H1 (cell line): ENCODE measurements around the gene NSDHL.

ENCODE experiments used
- CBX8 ChIP-seq: fragments of 300-800, 300-1000 bp; sonication (generic); IDR thresholded peaks from 2 replicates; pipeline ENCODE4 v1.7.1; 2016; ENCODE audit warnings: low read depth, low read length, borderline replicate concordance
- CREB1 ChIP-seq: IDR thresholded peaks from 2 replicates; pipeline ENCODE4 v1.6.1; 2012; ENCODE audit warnings: inconsistent platforms
- CTCF ChIP-seq, 3 experiments: IDR thresholded peaks; 1 replicate in 2 of 3; 2 replicates in 1 of 3; pipeline versions ENCODE4 v1.5.1 to v1.6.1; 2011; ENCODE audit warnings: low read length in 3 of 3, mild to moderate bottlenecking in 3 of 3, inconsistent platforms in 2 of 3, low read depth in 1 of 3, moderate library complexity in 1 of 3; ENCODE audit not compliant: insufficient read depth in 1 of 3; ENCODE audit errors: control extremely low read depth in 1 of 3
- EP300 ChIP-seq, 2 experiments: IDR thresholded peaks; 1 replicate in 1 of 2; 2 replicates in 1 of 2; pipeline ENCODE4 v1.6.1; 2011 to 2012; ENCODE audit warnings: low read depth in 2 of 2, low read length in 2 of 2, mild to moderate bottlenecking in 2 of 2, borderline replicate concordance in 1 of 2, inconsistent platforms in 1 of 2, moderate library complexity in 1 of 2
- JUND ChIP-seq: IDR thresholded peaks from 2 replicates; pipeline ENCODE4 v1.6.1; 2011; ENCODE audit warnings: mild to moderate bottlenecking, improper control_type of control experiment, low read length
- POLR2AphosphoS5 ChIP-seq: IDR thresholded peaks from 2 replicates; pipeline ENCODE4 v1.6.1; 2011; ENCODE audit warnings: low read depth, low read length
- SIN3A ChIP-seq, 2 experiments: IDR thresholded peaks in 1 of 2; conservative IDR thresholded peaks in 1 of 2; 2 replicates each; pipeline ENCODE4 v1.6.1; 2011 to 2012; ENCODE audit warnings: low read length in 2 of 2, improper control_type of control experiment in 1 of 2, low read depth in 1 of 2, mild to moderate bottlenecking in 1 of 2
- TAF1 ChIP-seq: IDR thresholded peaks from 2 replicates; pipeline ENCODE4 v1.6.1; 2011; ENCODE audit warnings: mild to moderate bottlenecking, low read depth, low read length
- TEAD4 ChIP-seq: IDR thresholded peaks from 2 replicates; pipeline ENCODE4 v1.6.1; 2012; ENCODE audit warnings: low read depth, low read length, inconsistent platforms, mixed read lengths

- TF ChIP-seq JUND (no peak), TAF1 (no peak), TEAD4 (no peak), EP300 (IDR thresholded peaks at IDR 0.05; ENCODE audit: borderline replicate concordance in 1 of 2, low read depth in 2 of 2, low read length in 2 of 2) (no peak), CTCF (IDR thresholded peaks at IDR 0.05; ENCODE audit: control extremely low read depth in 1 of 3, insufficient read depth in 1 of 3, low read depth in 1 of 3, low read length in 3 of 3) (no peak), SIN3A (conservative IDR thresholded peaks at IDR 0.05 in 1 of 2, IDR thresholded peaks at IDR 0.05 in 1 of 2; ENCODE audit: low read depth in 1 of 2, low read length in 2 of 2) (no peak), CREB1 (no peak), POLR2AphosphoS5 (no peak), CBX8 (no peak)
Observed at GRCh38 chrX:152844256-152844655, 13.4 kb downstream of the NSDHL start.
